DMS153 treated with DMSO at 0.1 percent for 48 hours (cell line): ENCODE results near the gene PLEKHA7.

Experiments used
- DNase-seq: peaks from one replicate; lab custom pipeline; 2025; ENCODE audit not compliant: unreplicated experiment; lab: John Stamatoyannopoulos, UW

PLEKHA7 gene

GRCh38 chr11:16846305-16846704 is 167.9 kb downstream of the PLEKHA7 start:
- DNase-seq = no peak

GRCh38 chr11:16844268-16844771 is 169.9 kb downstream of the PLEKHA7 start:
- no peak for DNase-seq

- peak; percentile 86 for DNase-seq
Observed at GRCh38 chr11:16843294-16843693, 170.9 kb downstream of the PLEKHA7 start.

GRCh38 chr11:16841984-16842383 is 172.2 kb downstream of the PLEKHA7 start:
- no peak for DNase-seq

GRCh38 chr11:16841481-16841880 is 172.7 kb downstream of the PLEKHA7 start:
- DNase-seq = no peak

GRCh38 chr11:16840951-16841350 is 173.3 kb downstream of the PLEKHA7 start:
- DNase-seq = no peak

GRCh38 chr11:16839821-16840220 is 174.4 kb downstream of the PLEKHA7 start:
- no peak for DNase-seq

GRCh38 chr11:16834384-16834783 is 179.8 kb downstream of the PLEKHA7 start:
- DNase-seq = no peak

- no peak for DNase-seq
Observed at GRCh38 chr11:16833026-16833425, 181.2 kb downstream of the PLEKHA7 start.

- DNase-seq = no peak
Observed at GRCh38 chr11:16832193-16832539, 182.0 kb downstream of the PLEKHA7 start.

GRCh38 chr11:16831316-16832192 is 182.7 kb downstream of the PLEKHA7 start:
- DNase-seq = no peak

GRCh38 chr11:16827139-16827538 is 187.1 kb downstream of the PLEKHA7 start:
- no peak for DNase-seq

- no peak for DNase-seq
Observed at GRCh38 chr11:16825968-16826367, 188.2 kb downstream of the PLEKHA7 start.

GRCh38 chr11:16825101-16825500 is 189.1 kb downstream of the PLEKHA7 start:
- DNase-seq = no peak

- DNase-seq = peak; percentile 68
Observed at GRCh38 chr11:16820324-16821092, 193.7 kb downstream of the PLEKHA7 start.

GRCh38 chr11:16818284-16818683 is 195.9 kb downstream of the PLEKHA7 start:
- no peak for DNase-seq

GRCh38 chr11:16817351-16817750 is 196.9 kb downstream of the PLEKHA7 start:
- no peak for DNase-seq

GRCh38 chr11:16816358-16817270 is 197.6 kb downstream of the PLEKHA7 start:
- DNase-seq = no peak

- peak; percentile 38 for DNase-seq
Observed at GRCh38 chr11:16815047-16815767, 199.0 kb downstream of the PLEKHA7 start.

- DNase-seq = no peak
Observed at GRCh38 chr11:16814410-16815046, 199.7 kb downstream of the PLEKHA7 start.
